ENCODE data around the gene TEDDM1. TPM values are rescaled to one million over a fixed set of nuclear protein-coding genes. Genes with fewer than 3 reads are reported as not detected.

TEDDM1 gene
- total and polyA plus RNA-seq, 2 experiments from 2014 or later, result not detected

DNA sequence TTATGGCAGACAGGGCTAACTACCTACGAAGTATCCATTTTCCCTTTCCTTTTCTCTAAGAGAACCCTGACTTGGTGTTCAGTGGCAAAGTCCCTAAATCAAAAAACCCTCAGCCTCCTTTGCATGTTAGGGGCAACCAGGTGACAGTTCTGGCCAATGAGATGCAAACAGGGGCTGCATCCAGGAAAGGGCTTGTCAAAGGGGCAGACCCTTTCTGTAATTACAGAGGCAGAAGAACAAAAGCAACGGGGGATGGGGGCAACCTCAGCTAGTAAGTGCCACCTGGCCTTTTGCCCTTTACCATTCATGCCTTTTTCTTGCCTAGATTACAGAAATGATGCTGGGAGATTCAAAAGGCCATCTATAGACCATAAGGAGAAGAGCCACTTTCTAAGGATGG is 43.3 kb downstream of the TEDDM1 start:
- no peaks in the 10 kb centered on the region for H3F3A ChIP-seq (replicated peaks; ENCODE audit: low read depth)
- peak; percentile 67 for ATAC-seq
- no peak overlapping the region for H3K27ac Mint-ChIP-seq
- peaks cover 31% of the 10 kb centered on the region for H3K4me1 Mint-ChIP-seq
- H3K36me3 ChIP-seq (ENCODE audit: insufficient read depth), result no peaks in the 10 kb centered on the region
- no peaks in the 10 kb centered on the region for H4K20me1 ChIP-seq (replicated peaks; ENCODE audit: insufficient read depth)
- H2AFZ ChIP-seq, result peak overlapping the region; percentile 83
- H3K27me3 Mint-ChIP-seq (ENCODE audit: insufficient read depth, low read depth, poor library complexity), result peaks cover 4% of the 10 kb centered on the region
- H3K79me2 ChIP-seq (replicated peaks; ENCODE audit: insufficient read depth), result no peaks in the 10 kb centered on the region
- no peaks in the 10 kb centered on the region; the same call in 2 of the 3 replicates for H3K9me3 Mint-ChIP-seq
- no peak overlapping the region for H3K4me3 ChIP-seq
- TF ChIP-seq JUNB (IDR thresholded peaks at IDR 0.05; ENCODE audit: unreplicated experiment) (no peak), STAT1 (IDR thresholded peaks at IDR 0.05; ENCODE audit: unreplicated experiment) (no peak), POLR2AphosphoS5 (IDR thresholded peaks at IDR 0.05; ENCODE audit: low read depth) (no peak), ZNF331 (CRISPR knock-in tag; IDR thresholded peaks at IDR 0.05; ENCODE audit: low read depth) (no peak)
- TF ChIP-seq, protein P1, sequence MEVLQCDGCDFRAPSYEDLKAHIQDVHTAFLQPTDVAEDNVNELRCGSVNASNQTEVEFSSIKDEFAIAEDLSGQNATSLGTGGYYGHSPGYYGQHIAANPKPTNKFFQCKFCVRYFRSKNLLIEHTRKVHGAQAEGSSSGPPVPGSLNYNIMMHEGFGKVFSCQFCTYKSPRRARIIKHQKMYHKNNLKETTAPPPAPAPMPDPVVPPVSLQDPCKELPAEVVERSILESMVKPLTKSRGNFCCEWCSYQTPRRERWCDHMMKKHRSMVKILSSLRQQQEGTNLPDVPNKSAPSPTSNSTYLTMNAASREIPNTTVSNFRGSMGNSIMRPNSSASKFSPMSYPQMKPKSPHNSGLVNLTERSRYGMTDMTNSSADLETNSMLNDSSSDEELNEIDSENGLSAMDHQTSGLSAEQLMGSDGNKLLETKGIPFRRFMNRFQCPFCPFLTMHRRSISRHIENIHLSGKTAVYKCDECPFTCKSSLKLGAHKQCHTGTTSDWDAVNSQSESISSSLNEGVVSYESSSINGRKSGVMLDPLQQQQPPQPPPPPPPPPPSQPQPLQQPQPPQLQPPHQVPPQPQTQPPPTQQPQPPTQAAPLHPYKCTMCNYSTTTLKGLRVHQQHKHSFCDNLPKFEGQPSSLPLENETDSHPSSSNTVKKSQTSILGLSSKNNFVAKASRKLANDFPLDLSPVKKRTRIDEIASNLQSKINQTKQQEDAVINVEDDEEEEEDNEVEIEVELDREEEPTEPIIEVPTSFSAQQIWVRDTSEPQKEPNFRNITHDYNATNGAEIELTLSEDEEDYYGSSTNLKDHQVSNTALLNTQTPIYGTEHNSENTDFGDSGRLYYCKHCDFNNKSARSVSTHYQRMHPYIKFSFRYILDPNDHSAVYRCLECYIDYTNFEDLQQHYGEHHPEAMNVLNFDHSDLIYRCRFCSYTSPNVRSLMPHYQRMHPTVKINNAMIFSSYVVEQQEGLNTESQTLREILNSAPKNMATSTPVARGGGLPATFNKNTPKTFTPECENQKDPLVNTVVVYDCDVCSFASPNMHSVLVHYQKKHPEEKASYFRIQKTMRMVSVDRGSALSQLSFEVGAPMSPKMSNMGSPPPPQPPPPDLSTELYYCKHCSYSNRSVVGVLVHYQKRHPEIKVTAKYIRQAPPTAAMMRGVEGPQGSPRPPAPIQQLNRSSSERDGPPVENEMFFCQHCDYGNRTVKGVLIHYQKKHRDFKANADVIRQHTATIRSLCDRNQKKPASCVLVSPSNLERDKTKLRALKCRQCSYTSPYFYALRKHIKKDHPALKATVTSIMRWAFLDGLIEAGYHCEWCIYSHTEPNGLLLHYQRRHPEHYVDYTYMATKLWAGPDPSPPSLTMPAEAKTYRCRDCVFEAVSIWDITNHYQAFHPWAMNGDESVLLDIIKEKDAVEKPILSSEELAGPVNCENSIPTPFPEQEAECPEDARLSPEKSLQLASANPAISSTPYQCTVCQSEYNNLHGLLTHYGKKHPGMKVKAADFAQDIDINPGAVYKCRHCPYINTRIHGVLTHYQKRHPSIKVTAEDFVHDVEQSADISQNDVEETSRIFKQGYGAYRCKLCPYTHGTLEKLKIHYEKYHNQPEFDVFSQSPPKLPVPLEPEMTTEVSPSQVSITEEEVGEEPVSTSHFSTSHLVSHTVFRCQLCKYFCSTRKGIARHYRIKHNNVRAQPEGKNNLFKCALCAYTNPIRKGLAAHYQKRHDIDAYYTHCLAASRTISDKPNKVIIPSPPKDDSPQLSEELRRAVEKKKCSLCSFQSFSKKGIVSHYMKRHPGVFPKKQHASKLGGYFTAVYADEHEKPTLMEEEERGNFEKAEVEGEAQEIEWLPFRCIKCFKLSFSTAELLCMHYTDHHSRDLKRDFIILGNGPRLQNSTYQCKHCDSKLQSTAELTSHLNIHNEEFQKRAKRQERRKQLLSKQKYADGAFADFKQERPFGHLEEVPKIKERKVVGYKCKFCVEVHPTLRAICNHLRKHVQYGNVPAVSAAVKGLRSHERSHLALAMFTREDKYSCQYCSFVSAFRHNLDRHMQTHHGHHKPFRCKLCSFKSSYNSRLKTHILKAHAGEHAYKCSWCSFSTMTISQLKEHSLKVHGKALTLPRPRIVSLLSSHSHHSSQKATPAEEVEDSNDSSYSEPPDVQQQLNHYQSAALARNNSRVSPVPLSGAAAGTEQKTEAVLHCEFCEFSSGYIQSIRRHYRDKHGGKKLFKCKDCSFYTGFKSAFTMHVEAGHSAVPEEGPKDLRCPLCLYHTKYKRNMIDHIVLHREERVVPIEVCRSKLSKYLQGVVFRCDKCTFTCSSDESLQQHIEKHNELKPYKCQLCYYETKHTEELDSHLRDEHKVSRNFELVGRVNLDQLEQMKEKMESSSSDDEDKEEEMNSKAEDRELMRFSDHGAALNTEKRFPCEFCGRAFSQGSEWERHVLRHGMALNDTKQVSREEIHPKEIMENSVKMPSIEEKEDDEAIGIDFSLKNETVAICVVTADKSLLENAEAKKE (CRISPR knock-in tag; IDR thresholded peaks at IDR 0.05), result no peak
- TF ChIP-seq, protein P2, sequence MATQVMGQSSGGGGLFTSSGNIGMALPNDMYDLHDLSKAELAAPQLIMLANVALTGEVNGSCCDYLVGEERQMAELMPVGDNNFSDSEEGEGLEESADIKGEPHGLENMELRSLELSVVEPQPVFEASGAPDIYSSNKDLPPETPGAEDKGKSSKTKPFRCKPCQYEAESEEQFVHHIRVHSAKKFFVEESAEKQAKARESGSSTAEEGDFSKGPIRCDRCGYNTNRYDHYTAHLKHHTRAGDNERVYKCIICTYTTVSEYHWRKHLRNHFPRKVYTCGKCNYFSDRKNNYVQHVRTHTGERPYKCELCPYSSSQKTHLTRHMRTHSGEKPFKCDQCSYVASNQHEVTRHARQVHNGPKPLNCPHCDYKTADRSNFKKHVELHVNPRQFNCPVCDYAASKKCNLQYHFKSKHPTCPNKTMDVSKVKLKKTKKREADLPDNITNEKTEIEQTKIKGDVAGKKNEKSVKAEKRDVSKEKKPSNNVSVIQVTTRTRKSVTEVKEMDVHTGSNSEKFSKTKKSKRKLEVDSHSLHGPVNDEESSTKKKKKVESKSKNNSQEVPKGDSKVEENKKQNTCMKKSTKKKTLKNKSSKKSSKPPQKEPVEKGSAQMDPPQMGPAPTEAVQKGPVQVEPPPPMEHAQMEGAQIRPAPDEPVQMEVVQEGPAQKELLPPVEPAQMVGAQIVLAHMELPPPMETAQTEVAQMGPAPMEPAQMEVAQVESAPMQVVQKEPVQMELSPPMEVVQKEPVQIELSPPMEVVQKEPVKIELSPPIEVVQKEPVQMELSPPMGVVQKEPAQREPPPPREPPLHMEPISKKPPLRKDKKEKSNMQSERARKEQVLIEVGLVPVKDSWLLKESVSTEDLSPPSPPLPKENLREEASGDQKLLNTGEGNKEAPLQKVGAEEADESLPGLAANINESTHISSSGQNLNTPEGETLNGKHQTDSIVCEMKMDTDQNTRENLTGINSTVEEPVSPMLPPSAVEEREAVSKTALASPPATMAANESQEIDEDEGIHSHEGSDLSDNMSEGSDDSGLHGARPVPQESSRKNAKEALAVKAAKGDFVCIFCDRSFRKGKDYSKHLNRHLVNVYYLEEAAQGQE (IDR thresholded peaks at IDR 0.05; ENCODE audit: unreplicated experiment), result no peak
- H3K27ac ChIP-seq (ENCODE audit: low read depth), result no peak overlapping the region
- peaks cover 15% of the 10 kb centered on the region for H3K4me1 ChIP-seq (ENCODE audit: insufficient read depth)
- no peaks in the 10 kb centered on the region for H3K27me3 ChIP-seq (ENCODE audit: insufficient read depth)
- peak; percentile 49 for DNase-seq (ENCODE audit: low spot score)
- H3K9me2 ChIP-seq (ENCODE audit: insufficient read depth), result peaks cover 3% of the 10 kb centered on the region
- peak overlapping the region; percentile 51; the same call in 1 of the 2 replicates for H3K4me2 ChIP-seq
- no peak overlapping the region; the same call in 2 of the 3 replicates for H3K4me3 Mint-ChIP-seq
- no peaks in the 10 kb centered on the region for H3K36me3 Mint-ChIP-seq (ENCODE audit: low read depth)

Measured in GM23338 (cell line).